NB4 (cell line): ENCODE measurements around the gene METTL26.

Experiments
- CTCF ChIP-seq: IDR thresholded peaks from one replicate; pipeline ENCODE4 v1.5.1; 2012; ENCODE audit warnings: low read depth, low read length
- POLR2A ChIP-seq: IDR thresholded peaks from 2 replicates; pipeline ENCODE4 v1.6.1; 2011; ENCODE audit warnings: mild to moderate bottlenecking; ENCODE audit not compliant: insufficient read length; ENCODE audit errors: extremely low read depth

- TF ChIP-seq POLR2A (no peak), CTCF (no peak)
Observed at GRCh38 chr16:616733-617586, 19.1 kb downstream of the METTL26 start.
